Pons (tissue), 1 donor: ENCODE data around the gene RABGAP1.

ENCODE experiments used
- DNase-seq: peaks from one replicate; pipeline ENCODE4 v3.0.0-alpha.2; 2016; ENCODE audit warnings: low spot score

Gene RABGAP1

DNA sequence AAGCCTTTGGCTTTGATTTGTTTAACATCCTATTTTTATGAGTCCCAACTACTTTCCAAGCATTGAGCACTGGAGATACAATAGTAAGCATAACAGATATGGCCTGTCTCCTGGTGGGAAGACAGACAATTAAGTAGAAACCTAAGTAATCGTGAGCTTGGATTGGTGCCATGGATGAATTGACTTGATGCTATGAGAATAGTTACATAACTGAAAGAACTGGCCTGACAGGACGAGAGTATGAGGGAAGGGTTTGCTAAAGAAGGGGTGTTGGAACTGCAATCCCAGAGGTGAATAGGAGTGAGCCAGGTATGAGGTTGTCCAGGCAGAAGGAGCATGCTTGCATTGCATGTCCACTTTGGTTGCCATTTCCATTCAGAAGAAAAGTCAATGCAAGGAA, 145.1 kb downstream of the RABGAP1 start:
- DNase-seq, result no peak

DNA sequence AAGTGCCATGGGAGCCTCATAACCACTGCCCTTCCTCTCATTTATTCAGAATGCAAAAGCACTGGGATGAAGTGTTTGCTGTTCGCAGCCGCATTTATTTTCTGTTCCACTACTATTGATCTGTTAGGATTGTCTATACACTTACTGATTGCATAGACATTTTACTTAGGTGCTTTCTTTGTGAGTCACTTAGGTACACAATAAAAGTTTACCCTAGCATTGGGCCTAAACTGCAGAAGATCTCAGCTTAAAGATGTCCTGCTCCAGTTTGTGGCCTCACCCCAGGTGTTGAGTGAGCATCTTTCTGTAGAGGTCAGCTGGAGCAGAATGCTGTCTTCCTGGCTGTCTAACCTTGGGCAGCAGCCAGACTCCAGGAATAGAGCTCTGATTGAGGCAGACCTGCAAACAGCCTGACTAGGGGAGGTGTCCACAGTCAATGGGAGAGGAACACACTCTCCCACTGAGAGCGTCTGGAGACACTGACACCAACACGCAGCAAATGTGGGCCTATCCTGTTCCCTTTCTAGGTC, 146.6 kb downstream of the RABGAP1 start:
- DNase-seq, result no peak

DNA sequence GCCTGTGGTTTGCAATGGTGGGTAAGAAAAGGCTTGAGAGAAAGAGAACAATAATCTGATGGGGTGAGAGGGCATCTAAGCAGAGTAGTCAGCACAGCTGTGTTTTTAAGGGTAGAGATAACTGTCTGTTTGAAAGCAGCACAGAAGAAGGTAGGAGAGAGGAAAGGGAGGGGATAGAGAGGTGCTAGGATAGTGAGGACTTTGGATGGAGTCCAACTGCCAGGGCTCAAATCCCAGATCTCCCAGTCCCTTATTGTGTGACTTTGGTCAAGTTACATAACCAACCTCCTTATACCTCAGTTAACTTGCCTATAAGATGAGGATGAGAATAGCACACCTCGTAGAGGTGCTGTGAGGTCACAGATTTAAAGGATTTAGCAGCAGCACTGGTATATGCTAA, 148.2 kb downstream of the RABGAP1 start:
- DNase-seq, result no peak

DNA sequence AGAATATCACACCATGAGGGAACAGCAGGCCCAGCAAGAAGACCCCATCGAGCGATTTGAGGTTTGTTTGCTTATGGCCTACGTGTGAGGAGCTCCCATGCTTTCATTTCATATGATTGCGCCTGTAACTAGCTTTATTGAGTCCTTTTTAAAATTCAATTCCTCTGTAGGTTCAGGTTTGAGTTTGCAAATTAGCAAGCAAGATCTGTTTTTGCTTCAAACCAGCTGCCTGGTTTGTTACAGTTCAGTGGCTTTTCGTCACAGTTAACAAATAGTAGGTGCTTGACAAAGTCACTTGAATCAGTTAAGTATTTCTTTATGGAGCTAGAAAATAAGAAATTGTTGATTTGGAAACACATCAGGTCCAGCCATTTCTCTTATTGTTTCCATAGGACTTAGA, 149.0 kb downstream of the RABGAP1 start:
- DNase-seq, result no peak

DNA sequence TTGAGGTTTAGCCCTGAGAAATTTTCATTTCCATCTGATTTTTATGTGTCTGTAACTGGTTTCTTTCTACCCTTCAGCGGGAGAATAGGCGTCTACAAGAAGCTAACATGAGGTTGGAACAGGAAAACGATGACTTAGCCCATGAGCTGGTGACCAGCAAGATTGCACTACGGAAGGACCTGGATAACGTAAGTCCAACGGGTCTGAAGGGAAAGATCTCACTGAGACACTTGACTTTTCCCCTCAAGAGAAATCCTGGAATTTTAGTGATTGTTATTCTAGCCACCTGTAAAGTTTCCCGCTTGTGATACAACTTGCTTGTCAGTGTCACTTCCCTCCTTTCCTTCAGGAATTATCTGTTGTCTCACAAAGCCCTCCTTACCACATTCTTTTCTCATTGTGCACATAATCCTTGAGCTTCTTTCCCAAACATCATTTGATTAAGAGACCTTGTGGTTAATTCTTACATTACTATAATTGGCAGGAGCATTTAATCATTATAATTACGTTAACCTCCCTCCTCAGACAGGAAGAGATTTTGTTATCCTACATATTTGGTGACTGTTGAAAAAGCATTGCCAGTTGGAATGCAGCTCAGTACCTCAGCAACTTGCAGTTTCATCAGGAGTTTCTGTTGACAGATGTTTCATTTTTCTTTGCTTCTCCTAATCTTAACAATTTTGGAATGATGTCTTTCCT, 149.5 kb downstream of the RABGAP1 start:
- DNase-seq, result no peak

DNA sequence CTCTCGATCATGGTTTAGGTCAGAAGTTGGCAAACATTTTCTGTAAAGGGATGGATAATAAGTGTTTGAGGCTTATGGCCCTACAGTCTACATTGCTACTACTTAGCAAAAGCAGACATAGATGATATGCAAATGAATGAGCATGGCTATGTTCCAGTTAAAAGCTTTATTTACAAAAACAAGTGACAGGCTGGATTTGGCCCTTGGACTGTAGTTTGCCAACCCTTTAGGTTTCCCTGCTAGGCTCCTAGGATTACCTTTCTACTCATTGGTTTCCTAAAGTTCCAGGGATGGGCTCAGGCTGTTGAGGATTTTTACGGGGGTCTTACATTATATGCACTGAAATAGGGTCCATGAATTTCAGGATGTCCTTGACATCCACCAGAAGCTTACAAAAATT, 150.1 kb downstream of the RABGAP1 start:
- no peak for DNase-seq

DNA sequence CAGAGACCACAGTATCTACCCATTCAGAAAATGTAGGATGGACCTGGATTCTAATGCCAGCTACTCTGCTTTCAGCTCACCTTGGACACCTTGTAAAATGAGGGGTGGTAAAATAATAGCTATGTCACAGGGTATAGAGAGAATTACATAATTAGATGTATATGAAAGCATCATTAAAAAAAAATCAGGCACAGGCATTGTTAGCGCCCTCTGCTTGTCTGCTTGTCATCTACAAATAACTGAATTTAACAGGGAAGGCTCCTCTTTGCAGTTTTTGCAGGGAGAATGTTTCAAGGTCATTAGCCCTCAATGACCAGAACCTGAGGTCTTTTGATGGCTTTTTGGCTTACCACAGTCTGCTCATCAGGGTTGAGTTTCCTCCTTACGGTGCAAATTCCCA, 150.6 kb downstream of the RABGAP1 start:
- no peak for DNase-seq

DNA sequence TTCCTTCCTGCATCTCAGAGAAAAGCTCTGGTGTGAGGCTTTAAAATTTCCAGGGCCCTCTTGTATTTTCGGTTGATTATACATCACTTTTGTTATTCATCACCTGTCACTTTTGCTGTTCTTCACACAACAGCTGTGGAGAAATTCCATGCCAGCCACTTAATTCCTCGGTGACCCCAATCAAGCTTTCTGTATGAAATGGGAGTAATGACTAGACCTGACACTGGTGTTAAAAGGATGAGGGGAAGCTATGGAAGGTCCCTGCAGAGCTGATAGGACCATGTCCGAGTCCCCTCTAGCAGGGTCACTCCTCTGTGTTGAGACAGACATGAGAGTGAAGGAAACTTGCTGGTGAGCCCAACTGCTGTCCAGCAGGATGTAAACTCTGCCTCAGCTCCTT, 152.3 kb downstream of the RABGAP1 start:
- no peak for DNase-seq

DNA sequence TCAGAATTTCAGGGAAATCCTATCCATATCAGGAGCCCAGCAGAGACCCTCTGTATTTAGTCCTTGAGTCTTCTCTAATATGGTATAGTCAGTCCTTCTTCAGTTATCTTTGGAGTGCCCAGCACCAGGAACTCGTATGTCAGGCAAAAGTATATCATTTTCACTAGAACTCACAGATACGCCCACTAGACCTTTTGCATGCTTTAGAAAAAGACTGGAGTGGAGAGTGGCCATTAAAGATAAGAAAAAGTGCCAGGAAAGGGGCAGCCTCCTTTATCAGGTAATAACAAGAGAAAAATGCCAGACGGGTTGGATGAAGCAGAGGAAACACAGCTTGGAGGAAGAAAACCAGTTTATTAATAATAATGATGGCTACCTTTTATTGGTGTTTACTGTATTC, 156.2 kb downstream of the RABGAP1 start:
- DNase-seq, result no peak

DNA sequence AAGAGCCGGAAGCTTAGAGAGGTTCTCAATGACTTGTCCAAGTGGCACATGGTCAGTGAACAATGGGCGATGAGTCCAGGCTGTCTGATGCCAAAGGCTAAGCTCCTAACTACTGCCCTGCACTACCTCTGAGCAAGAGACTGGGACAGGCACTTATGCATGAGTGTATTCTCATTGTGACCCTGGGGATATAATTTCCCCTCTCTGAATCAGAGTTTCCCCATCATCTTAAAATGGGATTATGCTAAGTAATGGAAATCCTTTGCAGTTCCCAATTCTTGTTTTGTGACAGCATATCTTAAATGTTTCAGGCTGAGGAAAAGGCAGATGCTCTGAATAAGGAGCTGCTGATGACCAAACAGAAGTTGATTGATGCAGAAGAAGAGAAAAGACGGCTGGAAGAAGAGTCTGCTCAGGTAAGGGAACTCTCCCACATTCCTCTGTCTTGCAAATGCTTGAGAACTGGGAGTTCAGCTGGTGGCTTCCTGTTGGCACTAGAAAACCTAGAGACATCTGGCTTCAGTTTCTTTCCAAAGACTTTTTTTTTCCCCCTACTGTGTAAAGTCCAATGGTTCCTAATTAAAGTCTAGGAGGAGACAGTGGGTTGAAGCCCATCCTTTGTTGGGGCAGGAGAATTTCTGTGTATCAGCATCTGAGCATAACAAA, 156.7 kb downstream of the RABGAP1 start:
- no peak for DNase-seq

DNA sequence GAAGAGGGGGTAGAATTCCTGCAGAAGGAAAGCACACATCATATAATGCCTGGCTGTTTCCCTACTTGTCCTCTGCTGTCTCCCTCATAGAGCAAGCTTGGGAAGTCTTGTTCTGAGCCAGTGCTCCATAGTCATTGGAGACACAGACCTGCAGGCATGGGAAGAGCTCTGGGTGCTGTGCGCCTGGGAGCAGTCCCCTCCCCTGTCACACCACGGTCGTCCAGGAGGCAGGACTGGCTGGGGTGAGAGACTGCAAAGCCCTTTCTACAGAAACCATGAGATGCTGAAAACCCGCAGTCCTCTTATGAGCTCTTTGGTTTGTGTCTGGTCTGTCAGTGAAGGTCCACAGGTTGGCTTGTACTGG, 157.3 kb downstream of the RABGAP1 start:
- DNase-seq, result no peak

DNA sequence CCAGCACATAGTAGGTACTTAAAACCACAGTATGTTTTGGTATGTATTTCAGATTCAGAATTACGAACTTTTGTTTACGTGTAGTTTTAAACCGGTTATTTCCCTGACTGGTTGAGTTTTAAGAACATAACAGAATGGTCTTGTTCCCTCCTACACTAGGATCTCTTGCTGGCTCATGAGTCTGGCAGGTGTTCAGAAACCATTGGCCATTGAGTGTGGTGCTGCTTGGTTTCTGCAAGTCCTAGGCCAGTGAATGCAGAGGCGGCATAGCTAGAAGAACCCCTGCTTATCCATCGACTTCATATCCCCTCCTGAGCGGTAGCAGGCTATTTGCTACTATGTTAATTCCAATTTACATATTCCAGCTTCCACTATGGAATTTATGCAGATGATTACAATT, 158.2 kb downstream of the RABGAP1 start:
- peak; percentile 53 for DNase-seq

DNA sequence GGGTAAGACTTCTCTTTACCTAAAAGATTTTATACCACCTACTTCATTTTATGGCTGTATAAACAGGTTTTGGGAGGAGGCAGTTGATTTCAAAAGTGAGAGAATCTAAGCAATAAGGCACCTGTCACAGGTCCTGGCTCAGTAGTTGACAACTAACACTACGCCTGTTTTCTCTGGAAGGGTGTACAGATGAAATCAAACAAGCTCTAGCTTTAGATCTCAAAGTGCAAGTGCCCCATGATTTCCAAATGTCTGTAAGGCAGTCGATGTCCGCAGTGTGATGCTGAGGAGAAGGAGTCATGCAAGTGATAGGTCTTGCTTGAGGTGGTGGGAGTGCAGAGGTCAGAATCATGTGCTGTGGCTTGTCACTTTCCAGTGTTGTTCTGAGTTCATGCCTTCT, 158.7 kb downstream of the RABGAP1 start:
- DNase-seq, result no peak

DNA sequence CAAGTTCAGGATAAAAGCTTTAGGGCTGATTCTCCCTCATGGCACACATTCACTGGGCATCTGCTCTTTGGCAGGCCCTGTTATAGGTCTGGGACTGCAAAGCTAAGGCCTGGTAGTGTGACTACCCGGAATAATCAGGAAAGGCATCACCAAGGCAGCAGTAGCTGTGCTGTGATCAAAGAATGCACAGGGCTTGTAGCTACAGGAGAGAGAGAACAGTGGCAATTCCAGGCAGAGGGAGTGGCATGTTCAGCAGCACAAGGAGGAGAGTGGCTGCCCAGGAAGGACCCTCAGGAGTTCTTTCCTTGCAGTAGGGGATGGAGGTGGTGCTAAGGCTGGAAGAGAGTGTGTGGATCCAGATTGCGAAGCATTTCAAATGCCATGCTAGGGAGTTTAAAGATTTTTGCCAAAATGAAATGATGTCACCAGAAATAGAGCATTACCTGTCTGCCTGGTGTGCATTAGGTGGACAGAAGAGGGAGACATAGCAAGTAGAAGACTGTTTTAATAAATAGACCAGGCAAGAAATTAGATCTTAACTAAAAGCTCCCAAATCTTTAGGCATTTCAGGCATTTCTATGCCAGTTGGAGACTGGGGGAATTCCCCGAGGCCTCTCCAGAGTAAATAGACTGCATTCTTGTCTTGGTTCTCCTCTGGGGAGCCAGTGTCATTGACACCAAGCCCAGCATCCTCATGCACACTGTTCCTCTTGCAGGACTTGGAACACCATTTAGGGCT, 161.7 kb downstream of the RABGAP1 start:
- DNase-seq, result no peak

DNA sequence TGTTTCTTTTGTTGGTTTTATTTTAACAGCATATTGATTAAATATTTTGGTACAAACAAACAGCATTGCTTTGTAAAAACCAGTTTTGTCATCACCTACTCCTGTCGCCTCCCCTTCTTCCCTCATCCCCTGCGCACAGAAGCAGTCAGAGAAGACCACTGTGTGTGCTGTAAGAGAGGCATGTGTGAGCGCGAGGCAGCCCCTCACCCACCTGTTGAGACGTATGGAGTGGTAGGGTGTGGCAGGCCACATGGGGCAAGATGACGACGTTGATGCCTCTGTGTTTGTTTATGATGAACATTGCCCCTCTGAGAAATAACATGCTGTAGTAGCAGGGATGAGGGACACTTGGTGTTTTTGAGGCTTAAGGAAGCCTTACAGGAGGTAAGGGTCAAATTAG, 164.0 kb downstream of the RABGAP1 start:
- DNase-seq, result no peak

DNA sequence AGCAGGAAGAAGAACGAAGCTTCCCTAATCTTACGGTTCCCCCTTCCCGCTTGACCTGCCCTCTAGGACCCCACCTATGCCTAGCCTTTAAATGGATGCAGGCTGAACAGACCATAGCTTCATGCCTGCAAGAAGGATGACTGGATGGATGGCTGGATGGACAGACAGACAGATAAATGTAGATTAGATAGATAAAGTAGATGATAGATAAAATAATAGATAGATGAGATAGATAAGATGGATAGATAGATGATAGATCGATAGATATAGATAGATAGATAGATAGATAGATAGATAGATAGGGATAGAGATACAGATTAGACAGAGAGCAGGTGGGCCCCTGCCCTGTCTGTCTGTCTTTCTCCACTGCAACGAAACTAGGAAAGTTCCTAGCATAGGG, 164.7 kb downstream of the RABGAP1 start:
- no peak for DNase-seq

DNA sequence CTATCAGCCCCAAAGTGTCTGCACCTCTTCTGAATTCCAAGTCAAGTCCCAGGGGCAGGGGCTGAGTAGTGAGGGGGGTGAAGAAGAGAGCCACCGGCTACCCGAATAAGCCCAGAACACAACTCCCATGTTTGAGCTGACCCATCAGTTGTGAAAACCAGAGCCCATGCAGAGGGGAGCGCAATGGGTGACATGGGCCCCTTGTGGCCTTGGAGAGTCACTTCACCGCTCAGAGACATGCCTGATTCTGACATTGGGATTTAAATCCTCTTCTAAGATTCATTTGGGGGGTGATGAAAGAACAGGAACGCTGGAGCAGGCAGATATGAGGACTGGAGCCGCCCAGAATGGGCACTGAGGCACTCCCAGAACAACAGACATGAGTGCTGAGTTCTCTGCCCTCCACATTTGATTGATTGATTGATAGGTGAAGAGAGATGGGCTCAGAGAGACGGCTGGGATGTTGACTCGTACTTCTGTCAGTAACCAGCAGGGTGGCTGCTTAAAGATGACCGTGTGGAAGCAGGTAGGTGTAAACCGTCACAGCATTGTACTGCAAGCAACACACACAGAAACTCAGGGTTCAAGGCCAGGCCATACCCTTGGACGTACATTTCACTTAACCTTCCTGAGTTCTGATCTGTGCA, 166.9 kb downstream of the RABGAP1 start:
- no peak for DNase-seq

DNA sequence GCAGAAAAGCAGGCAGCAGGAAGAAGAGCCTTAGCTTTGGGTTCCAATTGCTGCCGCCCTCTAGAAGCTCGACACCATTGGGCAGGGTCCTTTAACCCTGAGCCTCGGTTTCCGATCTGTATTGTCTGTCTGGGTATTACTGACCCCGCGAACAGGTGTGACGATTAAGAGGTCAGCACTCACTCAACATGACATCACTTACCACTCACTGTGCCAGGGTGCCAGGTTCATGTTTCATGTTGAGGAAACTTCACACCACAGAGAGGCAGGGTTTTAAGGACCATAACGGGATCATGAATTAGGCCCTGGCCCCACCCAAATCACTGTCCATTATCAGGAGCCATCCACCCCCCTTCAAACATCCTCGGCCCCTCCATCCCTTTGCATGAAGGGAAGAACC, 168.2 kb downstream of the RABGAP1 start:
- DNase-seq, result no peak

DNA sequence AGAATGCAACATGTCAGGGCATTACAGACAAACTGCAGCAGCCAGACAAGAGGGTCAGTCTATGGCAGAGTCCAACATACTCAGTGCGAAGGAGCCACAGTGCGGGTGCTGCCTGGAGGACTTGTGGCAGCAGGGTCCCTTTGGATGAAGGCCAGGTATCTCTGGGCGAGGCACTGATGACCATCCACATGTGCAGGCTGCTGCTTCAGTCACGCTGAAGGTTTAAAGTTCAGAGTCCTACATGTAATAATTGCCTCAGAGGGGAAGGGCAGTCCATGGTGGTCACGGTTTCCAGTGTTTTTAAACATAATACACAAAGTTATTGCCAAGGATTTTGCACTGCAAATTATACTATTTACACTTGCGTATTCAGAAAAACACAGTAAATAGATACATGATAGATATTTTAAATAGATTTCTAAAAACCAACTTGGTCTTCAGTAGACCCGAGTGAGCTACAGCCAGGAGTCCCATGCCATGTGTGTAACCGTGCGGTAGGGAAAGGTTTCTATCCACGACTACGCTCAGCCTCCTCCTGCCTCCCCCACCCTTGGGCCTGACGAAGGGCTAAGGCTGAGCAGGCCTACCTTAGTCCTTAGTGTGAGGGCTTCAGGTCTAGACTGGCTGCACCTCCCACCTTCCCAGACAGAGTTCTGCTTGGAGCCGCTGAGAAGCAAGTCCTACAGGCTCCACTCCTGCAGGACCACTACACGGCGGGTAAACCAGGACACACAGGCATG, 168.9 kb downstream of the RABGAP1 start:
- DNase-seq, result no peak

DNA sequence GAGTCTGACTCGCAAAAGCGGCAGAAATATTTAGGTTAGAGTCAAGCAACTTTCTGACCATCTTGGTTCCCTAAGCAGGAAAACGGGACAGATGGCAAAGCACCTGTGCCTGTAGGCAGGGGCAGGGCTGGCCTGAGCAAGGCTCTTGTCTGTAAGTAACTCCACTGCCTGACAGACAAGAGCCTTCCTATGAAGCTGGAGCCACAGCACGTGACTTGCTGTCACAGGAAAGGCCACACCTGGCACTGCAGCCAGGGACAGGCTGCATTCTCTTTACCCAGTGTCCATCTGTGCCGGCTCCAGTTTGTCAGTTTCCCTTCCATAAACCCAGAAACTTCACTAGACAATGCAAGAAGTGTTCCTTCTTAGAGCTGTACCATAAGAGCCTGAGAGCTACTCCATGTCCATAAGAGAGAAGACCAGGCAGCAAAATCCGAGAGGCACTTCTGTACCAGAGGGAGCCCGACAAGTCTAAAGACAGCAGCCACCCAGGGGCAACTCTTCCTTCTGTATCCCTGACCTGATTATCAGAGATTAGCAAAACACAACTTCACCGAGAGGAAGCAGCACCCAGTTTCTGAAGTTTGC, 170.7 kb downstream of the RABGAP1 start:
- peak; percentile 51 for DNase-seq
